GM10248 (cell line): Measurements from ENCODE around the gene POU2F1.
"Not testable (repeated sequence)": the region's sequence is repeated elsewhere in the genome, so short reads cannot be mapped to it uniquely, and the experiment has no call there.

Experiments
- CTCF ChIA-PET: fragments of 300-600 bp; sonication (Branson Sonifier 250); formaldehyde crosslinking; extraction: SDS; loops from one replicate; lab custom pipeline; 2021; ENCODE audit warnings: antibody characterized with exemption; lab: Yijun Ruan, JAX
- POLR2A ChIA-PET: fragments of 350-650 bp; sonication (Branson Sonifier 250); formaldehyde crosslinking; extraction: SDS; loops from one replicate; lab custom pipeline; 2020; ENCODE audit warnings: antibody characterized with exemption; lab: Yijun Ruan, JAX
- DNase-seq: peaks from one replicate; pipeline ENCODE4 v3.0.0; 2012; ENCODE audit errors: extremely low spot score
- TF ChIP-seq, protein P1 (sequence below): IDR thresholded peaks from 2 replicates; pipeline ENCODE4 v1.5.1; 2012; ENCODE audit warnings: mild to moderate bottlenecking, low read depth; ENCODE audit errors: extremely low read depth, missing control alignments, control extremely low read depth

Gene POU2F1

GRCh38 chr1:167219194-167219593 lies 1.5 kb upstream of the POU2F1 start:
- ChIA-PET POLR2A (interaction anchor here (1.4 kb wide), 1 partner anchor 14 kb away, joined by 7 read pairs; no protein-coding TSS in a partner anchor), CTCF (interaction anchor here (1.0 to 3.7 kb wide), 10 partner anchors 8 to 321 kb away, joined by 3 to 34 read pairs (median 12); no protein-coding TSS in a partner anchor)
- no peak for DNase-seq
- TF ChIP-seq, protein P1, sequence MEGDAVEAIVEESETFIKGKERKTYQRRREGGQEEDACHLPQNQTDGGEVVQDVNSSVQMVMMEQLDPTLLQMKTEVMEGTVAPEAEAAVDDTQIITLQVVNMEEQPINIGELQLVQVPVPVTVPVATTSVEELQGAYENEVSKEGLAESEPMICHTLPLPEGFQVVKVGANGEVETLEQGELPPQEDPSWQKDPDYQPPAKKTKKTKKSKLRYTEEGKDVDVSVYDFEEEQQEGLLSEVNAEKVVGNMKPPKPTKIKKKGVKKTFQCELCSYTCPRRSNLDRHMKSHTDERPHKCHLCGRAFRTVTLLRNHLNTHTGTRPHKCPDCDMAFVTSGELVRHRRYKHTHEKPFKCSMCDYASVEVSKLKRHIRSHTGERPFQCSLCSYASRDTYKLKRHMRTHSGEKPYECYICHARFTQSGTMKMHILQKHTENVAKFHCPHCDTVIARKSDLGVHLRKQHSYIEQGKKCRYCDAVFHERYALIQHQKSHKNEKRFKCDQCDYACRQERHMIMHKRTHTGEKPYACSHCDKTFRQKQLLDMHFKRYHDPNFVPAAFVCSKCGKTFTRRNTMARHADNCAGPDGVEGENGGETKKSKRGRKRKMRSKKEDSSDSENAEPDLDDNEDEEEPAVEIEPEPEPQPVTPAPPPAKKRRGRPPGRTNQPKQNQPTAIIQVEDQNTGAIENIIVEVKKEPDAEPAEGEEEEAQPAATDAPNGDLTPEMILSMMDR = no peak

GRCh38 chr1:167219646-167220536 lies 795 bp upstream of the POU2F1 start:
- ChIA-PET CTCF (interaction anchor here (0.6 to 3.7 kb wide), 54 partner anchors 9 to 863 kb away, joined by 3 to 34 read pairs (median 3); partner anchors contain the start of genes CREG1, GPA33 and TADA1), POLR2A (interaction anchor here (0.6 to 1.4 kb wide), 10 partner anchors 8 to 1589 kb away, joined by 3 to 7 read pairs (median 3); partner anchors contain the start of genes CREG1 and MGST3)
- peak; percentile 72 for DNase-seq
- TF ChIP-seq, protein P1 = no peak

DNA sequence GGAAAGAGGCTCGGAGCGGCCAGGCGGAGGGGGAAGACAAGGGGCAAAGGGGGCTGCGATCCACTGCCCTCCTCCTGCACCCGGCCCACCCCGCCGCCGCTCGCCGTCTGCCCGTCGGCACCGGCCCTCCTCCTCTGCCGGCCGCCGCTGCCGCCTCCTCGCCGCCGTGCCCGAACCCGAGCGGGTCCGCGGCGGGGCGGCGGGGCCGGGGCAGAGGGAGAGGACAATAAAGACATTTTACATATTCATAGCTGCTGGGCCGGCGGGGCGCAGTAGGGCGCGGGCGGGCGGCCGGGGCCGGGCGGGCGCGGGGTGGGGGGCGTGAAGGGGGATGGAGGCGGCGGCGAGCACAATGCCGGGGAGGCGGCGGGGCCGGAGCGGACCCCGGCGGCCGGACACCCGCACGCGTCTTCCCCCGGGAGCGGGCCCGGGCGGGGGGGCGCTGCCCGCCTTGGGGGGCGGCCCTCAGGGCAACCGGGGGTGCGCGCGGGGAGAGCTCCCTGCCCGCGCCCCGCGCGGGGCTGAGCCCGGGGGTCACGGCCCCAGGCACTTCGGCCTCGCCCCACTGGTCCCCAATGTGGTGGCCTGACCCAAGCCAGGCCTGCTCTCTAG lies 546 bp downstream of the POU2F1 start:
- TF ChIP-seq, protein P1 = no peak
- ChIA-PET CTCF (interaction anchor here (0.9 to 3.7 kb wide), 18 partner anchors 19 to 861 kb away, joined by 3 to 14 read pairs (median 4); partner anchors contain the start of gene CREG1), POLR2A (no interaction called here)
- DNase-seq = peak; percentile 18

DNA sequence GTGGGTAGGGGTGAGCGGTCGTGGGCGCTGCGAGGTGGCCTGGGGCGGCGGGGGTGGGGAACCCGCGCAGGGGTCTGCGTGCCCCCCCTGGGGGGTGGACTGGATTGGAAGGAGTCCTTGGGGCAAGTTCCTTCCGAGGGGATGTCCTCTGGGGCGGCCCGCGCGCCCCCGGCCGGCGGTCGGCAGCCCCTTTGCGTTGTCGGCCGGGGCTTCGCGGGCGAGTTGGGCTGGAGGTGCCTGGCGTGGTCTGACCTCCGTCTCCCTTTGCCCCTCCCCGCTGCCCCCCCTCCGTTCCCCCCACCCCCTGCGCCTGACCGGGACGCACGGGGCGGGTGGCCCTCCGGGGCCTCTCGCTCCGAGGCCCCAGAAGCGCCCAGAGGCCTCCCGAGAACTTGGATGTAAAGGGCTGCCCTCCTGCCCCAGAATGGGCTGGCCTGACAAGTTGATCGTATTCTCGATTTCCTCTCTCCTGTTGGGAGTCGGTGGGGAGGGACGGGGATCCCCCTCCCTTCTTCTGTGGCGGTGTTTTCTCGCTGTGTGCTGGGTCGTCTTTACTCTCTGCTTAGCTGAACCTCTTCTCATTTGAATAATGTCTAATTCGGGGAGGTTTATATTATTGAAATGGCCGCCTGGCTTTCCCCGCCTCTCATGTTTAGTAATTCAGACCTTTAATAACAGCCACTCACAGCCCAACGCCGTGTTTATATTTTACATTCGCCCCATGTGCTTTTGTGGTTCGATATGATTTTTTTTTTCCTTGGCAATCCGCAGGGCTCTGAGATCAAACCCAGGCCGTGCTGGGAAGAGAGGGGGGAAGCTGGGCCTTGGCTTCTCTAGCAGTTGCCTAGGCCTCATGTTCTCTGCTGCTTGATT lies 1.3 kb downstream of the POU2F1 start:
- DNase-seq = peak; percentile 72
- TF ChIP-seq, protein P1 = no peak
- ChIA-PET CTCF (interaction anchor here (1.3 to 3.7 kb wide), 8 partner anchors 9 to 226 kb away, joined by 3 to 14 read pairs (median 7); no protein-coding TSS in a partner anchor), POLR2A (no interaction called here)

- TF ChIP-seq, protein P1 = no peak
- ChIA-PET CTCF (interaction anchor here (1.3 to 2.3 kb wide), 5 partner anchors 7 to 218 kb away, joined by 3 to 11 read pairs (median 7); no protein-coding TSS in a partner anchor), POLR2A (no interaction called here)
- DNase-seq = no peak
Measured at GRCh38 chr1:167223144-167224103, 2.7 kb downstream of the POU2F1 start.

- POLR2A ChIA-PET, DNase-seq: not testable (repeated sequence)
- CTCF ChIA-PET = interaction anchor here (0.8 kb wide), 1 partner anchor 21 kb away, joined by 3 read pairs; no protein-coding TSS in a partner anchor
Measured at GRCh38 chr1:167224734-167225235, 4.1 kb downstream of the POU2F1 start.
